Natural killer cell (primary cell): ENCODE results near the gene BCL11B. TPM values are rescaled to one million over a fixed set of nuclear protein-coding genes. Genes with fewer than 3 reads are reported as not detected.
"Not testable (repeated sequence)": the region's sequence is repeated elsewhere in the genome, so short reads cannot be mapped to it uniquely, and the experiment has no call there.

ENCODE experiments used
- ATAC-seq, 3 donors: fragments of 150-1000 bp in 2 of 3; fragments of 200-7000 bp in 1 of 3; cut with Tn5 transposase; 1 replicate in 1 of 3; 2 replicates in 2 of 3; pipeline ENCODE4 v1.10.0; 2021; ENCODE audit warnings: mild to moderate bottlenecking in 2 of 3, moderate library complexity in 2 of 3
- DNase-seq, 2 donors: peaks; one replicate each; pipeline versions ENCODE4 v3.0.0 to v3.0.0-alpha.2; 2013 to 2021; ENCODE audit warnings: mixed read lengths in 1 of 2
- H3K27ac ChIP-seq: one replicate; pipeline ENCODE4 v1.5.1; 2013; ENCODE audit warnings: mild to moderate bottlenecking, low read length
- H3K27me3 ChIP-seq: one replicate; pipeline ENCODE4 v1.6.1; 2013; ENCODE audit warnings: low read length; ENCODE audit not compliant: control insufficient read depth, insufficient read depth
- H3K36me3 ChIP-seq: one replicate; pipeline ENCODE4 v1.6.1; 2013; ENCODE audit warnings: low read length; ENCODE audit not compliant: control insufficient read depth, insufficient read depth
- H3K4me1 ChIP-seq: one replicate; pipeline ENCODE4 v1.6.1; 2013; ENCODE audit warnings: low read length; ENCODE audit not compliant: control insufficient read depth, insufficient read depth
- H3K4me3 ChIP-seq: one replicate; pipeline ENCODE4 v1.5.1; 2013; ENCODE audit warnings: low read length
- H3K9me3 ChIP-seq: one replicate; pipeline ENCODE4 v1.6.1; 2013; ENCODE audit warnings: low read length; ENCODE audit not compliant: control insufficient read depth, insufficient read depth
- H3K27ac Mint-ChIP-seq, 2 donors: one replicate each; pipeline ENCODE4 v1.8.0; 2022; ENCODE audit warnings: mild to moderate bottlenecking in 2 of 2, mixed read lengths in 2 of 2, moderate library complexity in 1 of 2
- H3K27me3 Mint-ChIP-seq, 2 donors: one replicate each; pipeline ENCODE4 v1.8.0; 2022; ENCODE audit warnings: low read depth in 2 of 2, mixed read lengths in 2 of 2
- H3K36me3 Mint-ChIP-seq: one replicate; pipeline ENCODE4 v1.8.0; 2022; ENCODE audit warnings: mixed read lengths
- H3K4me1 Mint-ChIP-seq, 2 donors: one replicate each; pipeline ENCODE4 v1.8.0; 2022; ENCODE audit warnings: mixed read lengths in 2 of 2
- H3K4me3 Mint-ChIP-seq: one replicate; pipeline ENCODE4 v1.8.0; 2022; ENCODE audit warnings: mild to moderate bottlenecking, moderate library complexity, mixed read lengths
- H3K9me3 Mint-ChIP-seq, 2 donors: one replicate each; pipeline ENCODE4 v1.8.0; 2022; ENCODE audit warnings: mixed read lengths in 2 of 2
- CTCF ChIP-seq: fragments of 200-600 bp; IDR thresholded peaks from one replicate; pipeline ENCODE4 v1.8.0; 2022; ENCODE audit warnings: antibody characterized with exemption
- WGBS: methylation state at CpG from one replicate; pipeline ENCODE4 v1.1.7; 2013; ENCODE audit warnings: missing lambda C conversion rate; ENCODE audit not compliant: insufficient coverage; 5-methylcytosine and 5-hydroxymethylcytosine counted together
- intact Hi-C: fragments of 100-400 bp; cut with micrococcal nuclease; formaldehyde crosslinking; loops from one replicate; pipeline ENCODE4 v1.14.2; 2022
- total RNA-seq, 4 donors: library from RNA; stranded (reverse); fragments of 120-200 nt in 1 of 4; gene quantifications; one replicate each; pipeline versions ENCODE4 v1.2.3 to v1.2.4, GENCODE V29; 2013 to 2022

Gene BCL11B
- total RNA-seq, 3 donors from 2014 or later (not counting 1 experiment from before 2014, with no cell fraction given) = 43.5 to 61.5 (median 56.2) TPM

- Histone ChIP-seq H3K9me3 (no peaks in the 10 kb centered on the region), H3K27ac (peak overlapping the region; percentile 81), H3K4me3 (no peak overlapping the region), H3K4me1 (peaks cover 97% of the 10 kb centered on the region), H3K36me3 (peaks cover 11% of the 10 kb centered on the region), H3K27me3 (no peaks in the 10 kb centered on the region)
- no peak for TF ChIP-seq CTCF
- H3K9me3 Mint-ChIP-seq = no peaks in the 10 kb centered on the region
- peak overlapping the region; percentile 94 to 96 for H3K27ac Mint-ChIP-seq
- peak; percentile 78 to 93 for DNase-seq
- H3K36me3 Mint-ChIP-seq = no peaks in the 10 kb centered on the region
- ATAC-seq = peak; percentile 80 to 85 (median 84)
- WGBS = 27% methylated on average over 22 of the region's 23 CpGs
- intact Hi-C loops = loop anchor here (2.0 to 5.0 kb wide), 2 partner anchors 30 to 38 kb away; no protein-coding TSS in a partner anchor
- peaks cover 80 to 88% of the 10 kb centered on the region in 2 donors for H3K4me1 Mint-ChIP-seq
- peak overlapping the region; percentile 82 for H3K4me3 Mint-ChIP-seq
- no peaks in the 10 kb centered on the region for H3K27me3 Mint-ChIP-seq
Measured at GRCh38 chr14:99230208-99231151, 41.5 kb downstream of the BCL11B start.

GRCh38 chr14:99229654-99230207, 42.3 kb downstream of the BCL11B start:
- H3K9me3 ChIP-seq = no peaks in the 10 kb centered on the region
- Mint-ChIP-seq H3K4me3 (peak overlapping the region; percentile 82), H3K27me3 (no peaks in the 10 kb centered on the region), H3K4me1 (peaks cover 79 to 88% of the 10 kb centered on the region in 2 donors), H3K27ac (peak overlapping the region; percentile 94 to 96), H3K36me3 (no peaks in the 10 kb centered on the region), H3K9me3 (no peaks in the 10 kb centered on the region)
- peaks cover 97% of the 10 kb centered on the region for H3K4me1 ChIP-seq
- H3K27me3 ChIP-seq = no peaks in the 10 kb centered on the region
- peaks cover 13% of the 10 kb centered on the region for H3K36me3 ChIP-seq
- intact Hi-C loops = loop anchor here (2.0 to 5.0 kb wide), 2 partner anchors 31 to 37 kb away; no protein-coding TSS in a partner anchor
- DNase-seq (peak; percentile 42 to 74), ATAC-seq (peak; percentile 41 to 59 (median 51))
- WGBS = 33% methylated on average over 10 of the region's 10 CpGs
- no peak for TF ChIP-seq CTCF
- H3K4me3 ChIP-seq = no peak overlapping the region
- peak overlapping the region; percentile 81 for H3K27ac ChIP-seq

- H3K9me3 Mint-ChIP-seq, H3K36me3 Mint-ChIP-seq, H3K9me3 ChIP-seq, DNase-seq, H3K27me3 ChIP-seq, ATAC-seq, H3K27me3 Mint-ChIP-seq, H3K4me3 ChIP-seq, intact Hi-C loops: not testable (repeated sequence)
- Histone ChIP-seq H3K36me3 (peaks cover 14% of the 10 kb centered on the region), H3K27ac (peak overlapping the region; percentile 81), H3K4me1 (peaks cover 97% of the 10 kb centered on the region)
- WGBS = 96% methylated on average over 4 of the region's 4 CpGs
- H3K4me3 Mint-ChIP-seq = peak overlapping the region; percentile 82
- peaks cover 83 to 88% of the 10 kb centered on the region in 2 donors for H3K4me1 Mint-ChIP-seq
- H3K27ac Mint-ChIP-seq = peak overlapping the region; percentile 94 to 96
Measured at GRCh38 chr14:99228760-99229159, 43.2 kb downstream of the BCL11B start.

- peaks cover 86 to 89% of the 10 kb centered on the region in 2 donors for H3K4me1 Mint-ChIP-seq
- H3K27me3 Mint-ChIP-seq = no peaks in the 10 kb centered on the region
- H3K27me3 ChIP-seq = no peaks in the 10 kb centered on the region
- ATAC-seq = no peak
- H3K27ac Mint-ChIP-seq = peak overlapping the region; percentile 94 to 96
- 94% methylated on average over 3 of the region's 4 CpGs for WGBS
- H3K4me3 ChIP-seq = no peak overlapping the region
- peak overlapping the region; percentile 18 for H3K27ac ChIP-seq
- intact Hi-C loops = no loop called here
- peaks cover 16% of the 10 kb centered on the region for H3K36me3 ChIP-seq
- no peaks in the 10 kb centered on the region for H3K9me3 Mint-ChIP-seq
- H3K36me3 Mint-ChIP-seq = no peaks in the 10 kb centered on the region
- H3K4me1 ChIP-seq = peaks cover 92% of the 10 kb centered on the region
- no peaks in the 10 kb centered on the region for H3K9me3 ChIP-seq
- H3K4me3 Mint-ChIP-seq = peak overlapping the region; percentile 33
- no peak for TF ChIP-seq CTCF
- DNase-seq = no peak
Measured at GRCh38 chr14:99226687-99227086, 45.3 kb downstream of the BCL11B start.
